ENCODE data around the gene DIS3L2.
A peak's percentile ranks its signal among the peaks of the same experiment; 100 is the strongest.

DIS3L2 gene

GRCh38 chr2:232134939-232135338, 173.4 kb downstream of the DIS3L2 start:
- no peak overlapping the region for H3K4me3 ChIP-seq (ENCODE audit: low read depth, low read length)
- TF ChIP-seq CTCF (IDR thresholded peaks at IDR 0.05; ENCODE audit: low read depth, low read length) = no peak

GRCh38 chr2:232137356-232138147, 176.0 kb downstream of the DIS3L2 start:
- no peak for TF ChIP-seq CTCF (IDR thresholded peaks at IDR 0.05; ENCODE audit: low read depth, low read length)
- no peak overlapping the region for H3K4me3 ChIP-seq (ENCODE audit: low read depth, low read length)

- no peak overlapping the region for H3K4me3 ChIP-seq (ENCODE audit: low read depth, low read length)
- TF ChIP-seq CTCF (IDR thresholded peaks at IDR 0.05; ENCODE audit: low read depth, low read length) = no peak
Observed at GRCh38 chr2:232138441-232138840, 176.9 kb downstream of the DIS3L2 start.

GRCh38 chr2:232139171-232139594, 177.7 kb downstream of the DIS3L2 start:
- H3K4me3 ChIP-seq (ENCODE audit: low read depth, low read length) = no peak overlapping the region
- TF ChIP-seq CTCF (IDR thresholded peaks at IDR 0.05; ENCODE audit: low read depth, low read length) = no peak

GRCh38 chr2:232139786-232140562, 178.5 kb downstream of the DIS3L2 start:
- TF ChIP-seq CTCF (IDR thresholded peaks at IDR 0.05; ENCODE audit: low read depth, low read length) = no peak
- H3K4me3 ChIP-seq (ENCODE audit: low read depth, low read length) = no peak overlapping the region

- TF ChIP-seq CTCF (IDR thresholded peaks at IDR 0.05; ENCODE audit: low read depth, low read length) = no peak
- no peak overlapping the region for H3K4me3 ChIP-seq (ENCODE audit: low read depth, low read length)
Observed at GRCh38 chr2:232141591-232141990, 180.1 kb downstream of the DIS3L2 start.

GRCh38 chr2:232142049-232142448, 180.5 kb downstream of the DIS3L2 start:
- H3K4me3 ChIP-seq (ENCODE audit: low read depth, low read length) = no peak overlapping the region
- TF ChIP-seq CTCF (IDR thresholded peaks at IDR 0.05; ENCODE audit: low read depth, low read length) = peak; percentile 47; the same call in 1 of the 2 replicates

All from WI38 (cell line).